ENCODE data around the gene ARFIP2. TPM values are rescaled to one million over a fixed set of nuclear protein-coding genes. Genes with fewer than 3 reads are reported as not detected.

The ARFIP2 gene, protein sequence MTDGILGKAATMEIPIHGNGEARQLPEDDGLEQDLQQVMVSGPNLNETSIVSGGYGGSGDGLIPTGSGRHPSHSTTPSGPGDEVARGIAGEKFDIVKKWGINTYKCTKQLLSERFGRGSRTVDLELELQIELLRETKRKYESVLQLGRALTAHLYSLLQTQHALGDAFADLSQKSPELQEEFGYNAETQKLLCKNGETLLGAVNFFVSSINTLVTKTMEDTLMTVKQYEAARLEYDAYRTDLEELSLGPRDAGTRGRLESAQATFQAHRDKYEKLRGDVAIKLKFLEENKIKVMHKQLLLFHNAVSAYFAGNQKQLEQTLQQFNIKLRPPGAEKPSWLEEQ
- total RNA-seq: 40.9 and 45.9 TPM in 2 replicates

DNA sequence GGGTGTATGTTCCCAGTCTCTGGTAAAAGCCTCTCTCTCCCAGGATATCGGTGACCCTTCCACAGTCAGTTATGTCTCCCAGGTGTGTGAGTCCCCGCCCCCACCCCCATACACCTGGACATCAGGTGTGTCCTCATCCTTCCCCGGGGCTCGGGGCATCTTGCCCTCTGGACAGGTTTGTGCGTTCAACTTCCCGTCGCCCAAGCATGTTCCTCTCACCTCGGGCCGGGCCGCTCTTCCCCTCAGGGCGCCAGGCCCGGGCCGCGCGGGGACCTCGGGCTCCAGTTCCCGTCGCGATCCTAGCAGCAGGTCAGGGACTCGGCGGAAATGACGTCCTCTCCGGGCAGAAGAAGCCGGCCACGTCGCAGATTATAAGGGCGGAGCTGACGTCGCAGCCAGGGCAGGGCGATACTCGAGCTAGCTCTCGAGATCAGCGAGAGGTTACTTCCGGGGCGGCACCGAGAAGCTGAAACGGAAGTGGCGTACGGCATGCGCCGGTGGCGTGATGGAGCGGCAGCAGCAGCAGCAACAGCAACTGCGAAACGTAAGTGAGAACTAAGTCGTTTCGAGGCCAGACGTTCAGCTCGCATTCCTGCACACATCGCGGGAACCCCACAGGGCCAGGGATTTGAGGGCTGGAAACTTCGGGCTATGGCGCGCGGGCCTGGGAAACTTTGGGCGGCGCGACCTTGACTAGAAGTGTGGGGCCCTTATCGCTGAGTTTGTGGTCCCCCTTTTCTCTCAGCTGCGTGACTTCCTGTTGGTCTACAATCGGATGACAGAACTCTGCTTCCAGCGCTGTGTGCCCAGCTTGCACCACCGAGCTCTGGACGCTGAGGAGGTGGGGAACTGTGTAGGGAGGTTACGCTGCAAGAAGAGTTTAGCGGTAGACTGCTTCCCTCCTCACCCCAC is at the start of gene ARFIP2, which contains the start of gene TIMM10B:
Gene ARFIP2, minus strand, starts transcription at position 320 of the 912 bp plus-strand sequence. CDS start 910 bp downstream, outside the sequence.
Gene TIMM10B, plus strand, starts transcription at position 490 of the 912 bp plus-strand sequence. Its CDS starts 16 bp downstream, at position 506.

DNA sequence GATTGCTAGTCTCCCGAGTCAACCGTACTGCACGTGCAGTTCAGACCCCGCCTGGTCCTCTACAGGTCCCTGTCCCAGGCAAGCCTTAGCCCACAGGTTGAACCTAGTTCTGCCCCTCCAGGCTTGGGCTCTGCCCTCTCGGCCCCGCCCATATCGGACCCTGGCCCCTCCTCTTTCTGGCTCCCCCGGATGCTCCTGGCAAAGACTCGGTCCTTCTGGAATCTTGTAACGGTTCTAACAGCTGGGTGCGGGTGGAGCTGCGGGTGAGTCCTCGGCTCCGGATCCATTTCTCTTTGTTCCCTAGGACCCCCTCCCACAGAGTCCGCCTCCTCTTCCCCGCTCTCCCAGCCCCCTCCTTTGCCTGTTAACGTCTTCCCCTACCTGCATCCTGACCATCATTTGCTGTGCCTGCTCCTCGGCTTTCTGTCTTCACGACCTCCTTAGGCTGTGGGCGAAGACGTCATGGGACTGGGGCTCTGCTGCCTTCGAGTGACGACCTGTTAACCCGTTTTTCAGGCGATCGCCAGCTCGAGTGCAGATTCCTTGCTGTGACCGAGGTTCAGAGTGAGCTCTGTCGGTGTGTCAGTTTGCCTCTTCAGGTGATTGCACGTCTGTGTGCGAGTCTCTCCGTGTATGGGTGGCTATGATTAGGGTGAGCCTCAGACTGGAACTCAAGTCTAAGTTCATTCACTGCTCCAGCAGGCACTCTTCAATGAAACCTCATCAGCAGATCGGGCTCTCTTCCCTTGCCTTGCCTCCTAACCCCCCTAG is 16.1 kb upstream of the ARFIP2 start, which contains the start of gene DNHD1:
Gene DNHD1, plus strand, starts transcription at position 212 of the 771 bp plus-strand sequence. CDS start 936 bp downstream, outside the sequence.

DNA sequence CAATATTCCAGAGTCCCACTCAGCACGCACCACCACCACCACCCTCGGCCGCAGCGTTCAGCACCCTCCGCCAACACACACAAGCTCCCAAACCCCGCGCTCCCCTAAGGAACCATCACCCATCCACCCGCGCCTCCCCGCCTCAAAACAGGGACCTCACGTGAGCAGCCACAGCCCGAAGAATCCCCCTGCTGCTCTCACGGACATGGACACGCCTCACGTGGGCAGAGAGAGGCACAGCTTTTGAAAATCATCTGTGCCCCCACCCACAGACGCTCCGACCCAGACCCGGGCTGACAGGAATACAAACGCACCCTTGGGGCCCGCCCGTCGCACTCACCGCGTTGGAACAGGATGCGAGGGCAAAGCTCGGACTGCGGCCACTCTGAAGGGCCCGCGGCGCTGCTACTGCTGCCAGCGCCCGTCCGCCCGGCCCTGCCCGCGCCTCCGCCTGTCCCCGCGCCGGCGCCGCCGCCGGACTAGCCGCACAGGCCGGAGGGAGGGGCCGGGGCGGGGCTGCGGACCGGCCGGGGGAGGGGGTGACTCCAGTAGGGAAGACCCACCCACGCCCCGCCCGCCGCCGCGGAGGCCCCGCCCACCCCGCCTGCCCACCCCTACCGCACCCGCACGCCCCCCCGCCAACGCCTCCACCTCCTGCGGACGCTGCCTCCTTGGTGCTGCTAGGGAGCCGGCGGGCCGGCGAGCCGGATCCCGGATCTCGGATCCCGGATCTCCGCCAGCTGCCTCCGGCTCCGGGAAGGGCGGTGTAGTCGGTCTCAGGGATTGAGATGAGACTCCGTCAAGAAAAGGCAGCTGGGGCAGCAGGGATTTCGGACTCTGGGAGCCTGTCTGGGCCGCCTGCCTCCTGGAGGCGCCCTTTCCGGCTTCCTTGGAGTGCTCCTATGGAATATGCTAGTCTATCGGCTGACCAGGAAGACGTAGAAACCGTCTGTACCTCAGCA is 7.4 kb downstream of the ARFIP2 start, which contains the start of gene TRIM3:
Gene TRIM3, minus strand, starts transcription at position 491 of the 962 bp plus-strand sequence. CDS start 8,246 bp downstream, outside the sequence.

DNA sequence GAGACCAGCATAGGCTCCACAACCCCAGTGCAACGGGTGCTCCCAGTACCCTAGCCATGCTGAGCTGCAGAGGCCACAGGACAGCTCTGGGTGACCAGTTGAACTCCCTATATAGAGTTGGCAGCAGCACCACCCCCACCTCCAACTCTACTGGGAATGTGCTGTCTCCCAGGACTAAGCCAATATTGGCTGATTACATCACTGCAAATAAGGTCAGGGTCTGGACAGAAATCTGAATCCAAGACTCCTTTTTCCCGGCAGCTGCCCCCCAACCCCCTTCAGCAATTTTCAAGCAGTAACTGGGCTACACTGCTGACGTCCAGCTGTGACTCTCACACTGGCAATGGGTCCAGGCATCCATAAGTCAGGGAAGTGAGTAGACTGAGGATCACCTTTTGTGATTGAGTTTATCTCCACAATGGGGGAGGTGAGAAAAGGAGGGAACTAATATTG is 40.2 kb downstream of the ARFIP2 start, which contains the start of gene HPX:
Gene HPX, minus strand, starts transcription at position 82 of the 453 bp plus-strand sequence. Its CDS starts 24 bp downstream, at position 58.

Other genes with a start within 250 kb of the ARFIP2 start
- gene FHIP1B, start 246.7 kb downstream of the ARFIP2 start, total RNA-seq: 7.4 and 9.0 TPM in 2 replicates
- not detected in 2 replicates for gene CNGA4, start 242.2 kb downstream of the ARFIP2 start, total RNA-seq
- not detected in 2 replicates for gene CCKBR, start 221.5 kb downstream of the ARFIP2 start, total RNA-seq
- 39.6 and 119 TPM in 2 replicates for gene CAVIN3, start 160.8 kb downstream of the ARFIP2 start, total RNA-seq
- 13.0 and 23.2 TPM in 2 replicates for gene SMPD1, start 90.9 kb downstream of the ARFIP2 start, total RNA-seq
- gene APBB1, start 62.2 kb downstream of the ARFIP2 start, total RNA-seq: 46.8 and 56.2 TPM in 2 replicates
- gene HPX, start 40.3 kb downstream of the ARFIP2 start, total RNA-seq: 0.28 and 0.36 TPM in 2 replicates
- gene TRIM3, start 7.4 kb downstream of the ARFIP2 start, total RNA-seq: 19.3 and 37.8 TPM in 2 replicates
- 19.6 and 21.1 TPM in 2 replicates for gene TIMM10B, start 170 bp upstream of the ARFIP2 start, total RNA-seq
- 1.6 and 2.8 TPM in 2 replicates for gene DNHD1, start 15.9 kb upstream of the ARFIP2 start, total RNA-seq
- gene RRP8, start 122.3 kb upstream of the ARFIP2 start, total RNA-seq: 10.7 and 12.4 TPM in 2 replicates
- gene ILK, start 122.4 kb upstream of the ARFIP2 start, total RNA-seq: 156 and 223 TPM in 2 replicates
- 50.7 and 67.4 TPM in 2 replicates for gene TAF10, start 130.9 kb upstream of the ARFIP2 start, total RNA-seq
- 57.1 and 101 TPM in 2 replicates for gene TPP1, start 138.1 kb upstream of the ARFIP2 start, total RNA-seq
- gene DCHS1, start 174.5 kb upstream of the ARFIP2 start, total RNA-seq: 37.9 and 41.8 TPM in 2 replicates
- 91.3 and 121 TPM in 2 replicates for gene MRPL17, start 202.0 kb upstream of the ARFIP2 start, total RNA-seq